SK-N-MC (cell line): ENCODE results near the gene ZC3H4.

Source experiments
- DNase-seq: peaks from one replicate; pipeline ENCODE4 v3.0.0-alpha.2; 2011; ENCODE audit warnings: low read depth, low spot score
- H3K27ac ChIP-seq: fragments of 200-600 bp; sonication (generic); 2 replicates; pipeline ENCODE4 v1.5.1; 2016; ENCODE audit warnings: mixed run types
- H3K36me3 ChIP-seq: fragments of 200-600 bp; sonication (generic); 2 replicates; pipeline ENCODE4 v1.6.1; 2017; ENCODE audit warnings: antibody characterized with exemption, low read length, mixed read lengths; ENCODE audit not compliant: insufficient read depth
- H3K4me3 ChIP-seq: fragments of 200-600 bp; sonication (generic); 2 replicates; pipeline ENCODE4 v1.5.1; 2016
- H3K9ac ChIP-seq: fragments of 200-600 bp; sonication (generic); 2 replicates; pipeline ENCODE4 v1.8.0; 2017; ENCODE audit warnings: mixed run types, mixed read lengths; ENCODE audit not compliant: insufficient read length
- H3K9me3 ChIP-seq: fragments of 200-600 bp; sonication (generic); 2 replicates; pipeline ENCODE4 v1.6.1; 2017; ENCODE audit warnings: low read depth, mild to moderate bottlenecking, antibody characterized with exemption, low read length, moderate library complexity, mixed read lengths
- EZH2 ChIP-seq: fragments of 200-600 bp; sonication (generic); IDR thresholded peaks from one replicate; pipeline ENCODE4 v1.6.1; 2017; ENCODE audit warnings: antibody characterized with exemption
- FOXP2 ChIP-seq: optimal IDR thresholded peaks from 2 replicates; pipeline ENCODE3; 2011; ENCODE audit warnings: mild to moderate bottlenecking, moderate library complexity; ENCODE audit not compliant: insufficient read depth; ENCODE audit errors: extremely low read length, control extremely low read depth
- POLR2AphosphoS5 ChIP-seq: IDR thresholded peaks from 2 replicates; pipeline ENCODE4 v1.6.1; 2012; ENCODE audit warnings: mild to moderate bottlenecking, low read depth, low read length, borderline replicate concordance

The ZC3H4 gene

DNA sequence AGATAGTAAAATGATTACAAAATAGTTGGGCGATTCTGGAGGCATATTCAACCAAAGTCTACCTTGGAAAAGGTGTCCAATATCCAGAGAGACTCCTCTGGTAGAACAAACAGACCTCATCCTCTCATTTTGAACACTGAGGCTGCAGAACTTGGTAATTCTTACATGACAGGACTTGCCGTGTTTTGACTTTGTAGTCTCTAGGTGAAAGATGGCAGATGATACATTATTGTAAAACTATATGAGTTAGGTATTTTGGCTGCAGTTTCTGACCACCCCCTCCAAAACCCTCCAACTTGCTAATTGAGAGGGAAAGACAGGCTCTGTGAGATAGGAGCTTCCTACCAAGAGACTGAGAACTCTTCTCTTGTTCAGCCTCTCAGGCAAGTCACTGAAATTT, 39.7 kb upstream of the ZC3H4 start:
- TF ChIP-seq POLR2AphosphoS5: no peak
- TF ChIP-seq EZH2: no peak
- TF ChIP-seq FOXP2: no peak
- Histone ChIP-seq H3K36me3 (peaks cover 87% of the 10 kb centered on the region), H3K4me3 (no peak overlapping the region), H3K27ac (no peak overlapping the region), H3K9me3 (no peaks in the 10 kb centered on the region), H3K9ac (no peak overlapping the region)
- no peak for DNase-seq

DNA sequence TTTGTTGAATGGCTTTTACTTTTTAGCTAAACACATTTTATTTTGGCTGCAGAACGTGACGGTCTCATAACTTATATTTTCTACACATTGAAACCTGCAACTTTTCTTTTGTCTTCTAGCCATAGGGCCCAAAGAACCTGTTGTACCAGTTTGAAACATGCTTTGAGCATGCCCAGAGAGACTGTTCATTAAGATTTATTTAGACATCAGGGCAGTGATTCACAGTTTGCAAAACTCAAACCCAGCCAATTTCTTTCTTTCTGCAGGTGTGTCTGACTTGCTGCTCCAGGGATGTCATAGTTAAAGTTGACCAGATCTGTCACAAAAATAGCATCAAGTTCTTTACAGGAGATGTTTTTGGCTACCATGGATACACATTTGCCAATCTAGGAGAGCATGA, 39.1 kb upstream of the ZC3H4 start:
- DNase-seq: no peak
- Histone ChIP-seq H3K9me3 (no peaks in the 10 kb centered on the region), H3K36me3 (peaks cover 86% of the 10 kb centered on the region), H3K9ac (no peak overlapping the region), H3K4me3 (no peak overlapping the region), H3K27ac (no peak overlapping the region)
- TF ChIP-seq FOXP2: no peak
- no peak for TF ChIP-seq POLR2AphosphoS5
- TF ChIP-seq EZH2: no peak

DNA sequence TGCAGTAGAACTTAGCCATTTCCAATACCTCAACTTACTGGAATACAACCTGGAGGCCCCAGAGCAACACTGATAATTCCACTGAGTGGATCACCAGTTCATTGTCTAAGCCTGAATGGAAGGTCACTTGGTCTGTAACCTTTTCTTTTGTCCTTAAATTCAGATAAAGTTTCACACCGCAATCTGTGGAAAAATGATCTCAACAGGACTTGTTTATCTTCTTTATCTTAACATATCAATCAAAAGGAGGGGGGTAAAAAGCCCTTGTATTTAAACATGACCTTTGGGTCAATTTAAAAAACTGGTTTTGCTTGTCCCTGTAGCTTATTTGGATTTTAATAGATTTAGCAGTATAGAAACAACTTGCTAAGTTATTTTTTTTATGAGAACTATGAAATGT, 38.6 kb upstream of the ZC3H4 start:
- H3K9ac ChIP-seq: no peak overlapping the region
- no peaks in the 10 kb centered on the region for H3K9me3 ChIP-seq
- DNase-seq: no peak
- H3K4me3 ChIP-seq: no peak overlapping the region
- H3K36me3 ChIP-seq: peaks cover 84% of the 10 kb centered on the region
- H3K27ac ChIP-seq: no peak overlapping the region
- TF ChIP-seq FOXP2: no peak
- no peak for TF ChIP-seq POLR2AphosphoS5
- TF ChIP-seq EZH2: no peak

DNA sequence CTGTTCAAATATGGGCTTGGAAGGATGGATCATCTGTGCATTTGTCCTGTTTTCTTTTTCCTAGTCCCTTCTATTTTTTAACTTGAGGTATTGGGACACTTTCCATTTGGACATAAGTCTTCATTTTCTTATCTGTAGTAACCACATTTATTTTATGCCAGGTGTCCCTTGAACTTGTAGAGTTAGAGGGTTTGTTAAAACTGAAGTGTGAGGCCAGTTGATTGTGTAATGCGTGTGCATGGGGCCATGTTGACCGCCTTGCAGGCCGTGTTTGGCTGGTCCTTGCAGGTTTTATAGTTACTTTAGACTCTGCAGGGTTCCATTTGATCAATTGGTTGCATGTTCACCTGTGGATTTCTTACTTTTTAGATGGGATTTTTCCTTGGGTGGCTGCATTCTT, 38.1 kb upstream of the ZC3H4 start:
- Histone ChIP-seq H3K9me3 (no peaks in the 10 kb centered on the region), H3K27ac (no peak overlapping the region), H3K4me3 (no peak overlapping the region), H3K9ac (no peak overlapping the region), H3K36me3 (peaks cover 84% of the 10 kb centered on the region)
- no peak for DNase-seq
- TF ChIP-seq POLR2AphosphoS5 (no peak), FOXP2 (no peak), EZH2 (no peak)

DNA sequence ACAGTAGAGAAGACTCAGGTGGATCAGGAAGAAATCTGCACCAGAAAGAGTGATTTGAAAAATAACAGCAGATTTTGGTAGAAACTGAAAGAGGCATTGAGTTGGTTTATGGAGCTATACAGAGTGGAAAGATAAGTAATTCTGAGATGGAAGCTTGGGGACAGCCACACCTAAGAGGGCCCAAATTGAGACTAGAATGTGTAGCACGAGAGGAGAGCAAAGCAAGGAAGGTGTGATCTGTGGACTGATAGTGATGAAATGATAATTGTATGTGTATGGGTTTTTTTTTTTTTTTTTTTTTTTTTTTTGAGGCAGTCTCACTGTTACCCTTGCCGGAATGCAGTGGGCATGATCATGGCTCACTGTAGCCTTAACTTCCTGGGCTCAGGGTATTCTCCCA, 33.3 kb upstream of the ZC3H4 start:
- Histone ChIP-seq H3K9ac (no peak overlapping the region), H3K36me3 (peaks cover 85% of the 10 kb centered on the region), H3K27ac (no peak overlapping the region), H3K4me3 (no peak overlapping the region), H3K9me3 (no peaks in the 10 kb centered on the region)
- TF ChIP-seq EZH2: no peak
- TF ChIP-seq POLR2AphosphoS5: no peak
- no peak for TF ChIP-seq FOXP2
- DNase-seq: no peak

DNA sequence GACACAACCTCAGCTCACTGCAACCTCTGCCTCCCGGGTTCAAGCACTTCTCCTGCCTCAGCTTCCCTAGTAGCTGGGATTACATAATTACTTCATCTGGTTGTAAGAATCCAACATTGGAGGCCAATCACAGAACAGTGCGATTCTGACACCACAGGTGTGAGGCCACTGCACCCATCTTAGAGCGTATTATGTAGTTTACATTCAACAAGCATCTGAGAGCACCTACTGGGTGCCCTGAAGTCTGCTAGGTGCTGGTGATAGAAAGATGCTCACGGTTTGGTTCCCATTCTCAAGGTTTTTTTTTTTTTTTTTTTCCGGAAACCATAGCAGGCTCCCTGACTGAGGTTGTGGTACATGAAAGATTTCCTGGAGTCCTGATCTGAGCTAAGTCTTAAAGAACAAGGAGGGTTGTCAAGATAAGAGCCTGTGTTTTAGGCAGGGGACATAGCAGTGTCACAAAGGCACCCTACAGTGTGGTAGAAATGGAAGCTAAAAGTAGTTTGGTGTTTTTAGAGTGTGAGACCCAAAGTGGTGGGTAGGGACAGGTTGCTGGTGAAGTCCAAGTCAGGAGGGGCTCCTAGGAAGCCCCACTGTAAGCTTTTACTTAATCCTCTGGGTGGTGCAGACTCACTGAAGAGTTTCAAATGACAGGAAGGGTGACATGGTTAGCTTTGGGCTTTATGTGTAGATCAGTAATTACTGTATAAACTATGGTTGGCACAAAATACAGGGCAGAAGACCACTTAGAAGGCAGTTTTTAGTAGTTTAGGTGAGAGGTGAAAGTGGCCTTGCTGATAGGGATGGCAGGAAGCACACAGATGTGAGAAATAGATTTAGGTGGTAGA, 32.3 kb upstream of the ZC3H4 start:
- no peak overlapping the region for H3K9ac ChIP-seq
- DNase-seq: no peak
- peaks cover 79% of the 10 kb centered on the region for H3K36me3 ChIP-seq
- TF ChIP-seq EZH2 (no peak), POLR2AphosphoS5 (no peak), FOXP2 (no peak)
- H3K27ac ChIP-seq: no peak overlapping the region
- H3K4me3 ChIP-seq: no peak overlapping the region
- H3K9me3 ChIP-seq: no peaks in the 10 kb centered on the region

DNA sequence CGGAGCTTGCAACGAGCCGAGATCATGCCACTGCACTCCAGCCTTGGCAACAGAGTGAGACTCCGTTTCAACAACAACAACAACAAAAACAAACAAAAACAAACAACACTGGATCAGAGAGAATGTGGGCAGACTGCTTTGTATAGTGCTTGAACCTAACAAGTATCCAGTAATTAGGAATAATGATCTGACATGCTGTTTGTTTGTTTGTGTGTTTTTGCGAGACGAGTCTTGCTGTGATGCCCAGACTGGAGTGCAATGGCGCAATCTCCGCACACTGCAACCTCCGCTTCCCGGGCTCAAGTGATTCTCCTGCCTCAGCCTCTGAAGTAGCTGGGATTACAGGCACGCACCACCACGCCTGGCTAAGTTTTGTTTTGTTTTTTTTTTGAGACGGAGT, 31.1 kb upstream of the ZC3H4 start:
- TF ChIP-seq EZH2: no peak
- no peak for TF ChIP-seq FOXP2
- TF ChIP-seq POLR2AphosphoS5: no peak
- no peak for DNase-seq
- no peak overlapping the region for H3K9ac ChIP-seq
- H3K36me3 ChIP-seq: peaks cover 72% of the 10 kb centered on the region
- H3K9me3 ChIP-seq: no peaks in the 10 kb centered on the region
- H3K27ac ChIP-seq: no peak overlapping the region
- H3K4me3 ChIP-seq: no peak overlapping the region

DNA sequence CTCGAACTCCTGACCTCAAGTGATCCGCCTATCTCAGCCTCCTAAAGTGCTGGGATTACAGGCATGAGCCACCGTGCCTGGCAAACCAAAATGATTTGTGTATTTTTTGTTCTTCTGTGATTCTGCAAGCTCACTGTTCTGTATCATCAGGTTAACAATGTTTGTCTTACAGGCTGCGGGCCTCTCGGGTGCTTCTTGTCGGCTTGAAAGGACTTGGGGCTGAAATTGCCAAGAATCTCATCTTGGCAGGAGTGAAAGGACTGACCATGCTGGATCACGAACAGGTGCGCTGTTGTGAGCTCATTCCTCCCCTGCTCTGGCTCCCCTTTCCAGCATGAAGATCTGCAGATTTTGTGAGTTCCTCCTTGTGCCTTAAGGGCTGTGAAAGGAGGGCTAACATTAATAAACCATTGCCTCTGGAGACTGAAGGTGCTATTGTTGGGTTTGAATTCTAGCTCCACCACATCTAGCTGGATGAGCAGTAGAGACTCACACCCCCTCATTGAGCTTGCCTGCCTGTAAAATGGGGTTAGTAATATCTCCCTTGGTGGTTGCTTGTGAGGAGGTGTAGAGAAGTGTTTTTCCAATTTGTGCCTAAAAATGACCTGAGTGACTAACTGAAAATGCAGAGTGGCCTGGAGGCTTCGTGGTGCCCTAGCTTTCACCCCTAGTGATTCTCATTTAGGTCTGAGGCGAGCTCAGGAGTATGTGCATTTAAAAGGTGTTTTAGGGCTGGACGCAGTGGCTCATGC, 29.9 kb upstream of the ZC3H4 start:
- no peak for DNase-seq
- no peak overlapping the region for H3K4me3 ChIP-seq
- no peak overlapping the region for H3K27ac ChIP-seq
- TF ChIP-seq POLR2AphosphoS5 (no peak), EZH2 (no peak), FOXP2 (no peak)
- peaks cover 73% of the 10 kb centered on the region for H3K36me3 ChIP-seq
- no peak overlapping the region for H3K9ac ChIP-seq
- no peaks in the 10 kb centered on the region for H3K9me3 ChIP-seq
